HepG2 (cell line): Measurements from ENCODE around the gene TMC2. TPM values are rescaled to one million over a fixed set of nuclear protein-coding genes. Genes with fewer than 3 reads are reported as not detected.

Source experiments
- ATF2 ChIP-seq: sonication (generic); formaldehyde crosslinking; IDR thresholded peaks from 2 replicates; pipeline ENCODE4 v1.4.0; 2020; ENCODE audit warnings: missing genetic modification reagents
- ATF7 ChIP-seq, 2 experiments: fragments of 450-650 bp in 1 of 2; sonication (generic) in 1 of 2; formaldehyde crosslinking in 1 of 2; IDR thresholded peaks; 2 replicates each; pipeline versions ENCODE4 v1.4.0 to v1.6.1; 2016 to 2020; ENCODE audit warnings: antibody characterized with exemption in 1 of 2, mild to moderate bottlenecking in 1 of 2, missing genetic modification reagents in 1 of 2
- FOXK1 ChIP-seq: sonication (generic); formaldehyde crosslinking; IDR thresholded peaks from 2 replicates; pipeline ENCODE4 v1.4.0; 2020; ENCODE audit warnings: low read depth, missing genetic modification reagents, borderline replicate concordance
- MIER2 ChIP-seq: IDR thresholded peaks from 2 replicates; pipeline ENCODE4 v1.6.1; 2016; ENCODE audit warnings: missing biosample characterization, missing genetic modification reagents
- MYPOP ChIP-seq: sonication (generic); formaldehyde crosslinking; IDR thresholded peaks from 2 replicates; pipeline ENCODE4 v1.8.1; 2023; ENCODE audit warnings: mild to moderate bottlenecking, moderate library complexity, missing genetic modification reagents
- NR2F2 ChIP-seq: IDR thresholded peaks from 2 replicates; pipeline ENCODE4 v1.6.1; 2012; ENCODE audit warnings: low read depth, inconsistent platforms, borderline replicate concordance
- SETDB1 ChIP-seq: sonication (generic); formaldehyde crosslinking; IDR thresholded peaks from 2 replicates; pipeline ENCODE4 v1.5.1; 2020; ENCODE audit warnings: missing genetic modification reagents, mild to moderate bottlenecking, borderline replicate concordance
- SKI ChIP-seq: fragments of 450-650 bp; IDR thresholded peaks from one replicate; pipeline ENCODE4 v1.6.1; 2018; ENCODE audit warnings: mild to moderate bottlenecking; ENCODE audit not compliant: partially characterized antibody
- SP5 ChIP-seq: IDR thresholded peaks from 2 replicates; pipeline ENCODE4 v1.6.1; 2016; ENCODE audit warnings: low read depth, borderline replicate concordance
- SRSF1 ChIP-seq: fragments of 200-400 bp; formaldehyde crosslinking; optimal IDR thresholded peaks from 2 replicates; pipeline ENCODE3; 2017; ENCODE audit warnings: mild to moderate bottlenecking, low read depth, low read length, moderate library complexity
- TBX2 ChIP-seq: sonication (generic); formaldehyde crosslinking; IDR thresholded peaks from 2 replicates; pipeline ENCODE4 v1.5.0; 2020; ENCODE audit warnings: missing genetic modification reagents, mild to moderate bottlenecking, borderline replicate concordance
- TEF ChIP-seq: sonication (generic); formaldehyde crosslinking; IDR thresholded peaks from 2 replicates; pipeline ENCODE4 v1.5.0; 2020; ENCODE audit warnings: missing genetic modification reagents
- TOPORS ChIP-seq: sonication (generic); formaldehyde crosslinking; IDR thresholded peaks from 2 replicates; pipeline ENCODE4 v1.8.0; 2023; ENCODE audit warnings: mild to moderate bottlenecking, missing genetic modification reagents
- TRIM24 ChIP-seq: sonication (generic); formaldehyde crosslinking; IDR thresholded peaks from 2 replicates; pipeline ENCODE4 v1.8.0; 2022; ENCODE audit warnings: mild to moderate bottlenecking, missing genetic modification reagents
- ZBTB14 ChIP-seq: sonication (generic); formaldehyde crosslinking; IDR thresholded peaks from 2 replicates; pipeline ENCODE4 v1.4.0; 2020; ENCODE audit warnings: missing genetic modification reagents
- ZFP41 ChIP-seq: sonication (generic); formaldehyde crosslinking; IDR thresholded peaks from 2 replicates; pipeline ENCODE4 v1.4.0; 2020; ENCODE audit warnings: mild to moderate bottlenecking, missing genetic modification reagents, borderline replicate concordance
- ZMYM4 ChIP-seq: sonication (generic); formaldehyde crosslinking; IDR thresholded peaks from 2 replicates; pipeline ENCODE4 v1.8.1; 2023; ENCODE audit warnings: mild to moderate bottlenecking, missing genetic modification reagents
- ZNF12 ChIP-seq: sonication (generic); formaldehyde crosslinking; IDR thresholded peaks from 2 replicates; pipeline ENCODE4 v1.5.0; 2020; ENCODE audit warnings: missing genetic modification reagents
- ZNF121 ChIP-seq: sonication (generic); formaldehyde crosslinking; IDR thresholded peaks from 2 replicates; pipeline ENCODE4 v1.5.0; 2020; ENCODE audit warnings: mild to moderate bottlenecking, missing genetic modification reagents
- ZNF18 ChIP-seq: sonication (generic); formaldehyde crosslinking; IDR thresholded peaks from 2 replicates; pipeline ENCODE4 v1.8.0; 2022; ENCODE audit warnings: mild to moderate bottlenecking, missing genetic modification reagents; ENCODE audit not compliant: insufficient replicate concordance
- ZNF34 ChIP-seq: sonication (generic); formaldehyde crosslinking; IDR thresholded peaks from 2 replicates; pipeline ENCODE4 v1.4.0; 2020; ENCODE audit warnings: mild to moderate bottlenecking, missing genetic modification reagents, borderline replicate concordance
- ZNF501 ChIP-seq: sonication (generic); formaldehyde crosslinking; IDR thresholded peaks from 2 replicates; pipeline ENCODE4 v1.5.1; 2020; ENCODE audit warnings: mild to moderate bottlenecking, moderate library complexity, missing genetic modification reagents
- ZSCAN31 ChIP-seq: sonication (generic); formaldehyde crosslinking; IDR thresholded peaks from 2 replicates; pipeline ENCODE4 v1.5.0; 2020; ENCODE audit warnings: low read depth, mild to moderate bottlenecking, missing genetic modification reagents
- polyA plus RNA-seq, 8 experiments: library from polyadenylated mRNA; depleted of rRNA in 3 of 8; stranded (reverse) in 7 of 8; unstranded in 1 of 8; fragments of >200 nt; fragmentation: Illumina TruSeq in 4 of 8; extraction: Trizol in 4 of 8; gene quantifications; 2 replicates each; pipeline versions ENCODE4 v1.2.1 to v1.2.3, GENCODE V29; 2011 to 2016; ENCODE audit warnings: low read depth in 4 of 8, missing spikeins in 1 of 8, mixed read lengths in 1 of 8; ENCODE audit not compliant: insufficient read depth in 1 of 8
- total RNA-seq, 5 experiments: library from RNA; depleted of rRNA; stranded (reverse); fragments of >200 nt; fragmentation: Illumina TruSeq; extraction: Trizol; gene quantifications; 2 replicates each; pipeline ENCODE4 v1.2.3, GENCODE V29; 2016; ENCODE audit warnings: low read depth in 1 of 5

Gene TMC2
- total and polyA plus RNA-seq, 2 of the 13 experiments (the other 11 are each of a cell fraction or from before 2014, with no cell fraction given), result not detected

- TF ChIP-seq ATF2 (CRISPR knock-in tag) (peak; percentile 40), SKI (peak; percentile 63), FOXK1 (CRISPR knock-in tag) (peak; percentile 52), ZFP41 (CRISPR knock-in tag) (peak; percentile 26; the same call in 1 of the 2 replicates), TBX2 (CRISPR knock-in tag) (peak; percentile 85), ZMYM4 (CRISPR knock-in tag) (peak; percentile 82), ZNF12 (peak; percentile 9; the same call in 1 of the 2 replicates), ZSCAN31 (CRISPR knock-in tag) (peak; percentile 97), TRIM24 (CRISPR knock-in tag) (no peak), ZNF121 (CRISPR knock-in tag) (peak; percentile 67; the same call in 1 of the 2 replicates), SETDB1 (no peak), ATF7 (IDR thresholded peaks at IDR 0.05) (no peak), ATF7 (CRISPR knock-in tag; IDR thresholded peaks at IDR 0.05) (peak; percentile 14; the same call in 1 of the 2 replicates), ZNF34 (CRISPR knock-in tag) (no peak), TEF (0 out of 2 replicates have a peak, but pooled peaks have one; percentile 11), SP5 (CRISPR knock-in tag) (peak; percentile 33), MIER2 (CRISPR knock-in tag) (no peak), TOPORS (CRISPR knock-in tag) (peak; percentile 98), MYPOP (CRISPR knock-in tag) (peak; percentile 97), ZBTB14 (CRISPR knock-in tag) (peak; percentile 96), ZNF501 (peak; percentile 98), SRSF1 (peak; percentile 97), NR2F2 (no peak), ZNF18 (CRISPR knock-in tag) (peak; percentile 96)
These were observed 115.7 kb downstream of the TMC2 start, which contains the start of gene NOP56 (continued) for GRCh38 chr20:2651772-2652723.
